H1 (cell line): ENCODE data around the gene GALNT2. TPM values are rescaled to one million over a fixed set of nuclear protein-coding genes. Genes with fewer than 3 reads are reported as not detected.

Experiments
- BCL11A ChIP-seq, 2 experiments: IDR thresholded peaks; one replicate each; pipeline ENCODE4 v1.6.1; 2011; ENCODE audit warnings: low read depth in 2 of 2, low read length in 2 of 2, mild to moderate bottlenecking in 2 of 2
- SIN3A ChIP-seq, 2 experiments: IDR thresholded peaks in 1 of 2; conservative IDR thresholded peaks in 1 of 2; 2 replicates each; pipeline ENCODE4 v1.6.1; 2011 to 2012; ENCODE audit warnings: low read length in 2 of 2, improper control_type of control experiment in 1 of 2, low read depth in 1 of 2, mild to moderate bottlenecking in 1 of 2
- SP4 ChIP-seq: IDR thresholded peaks from 2 replicates; pipeline ENCODE4 v1.6.1; 2012; ENCODE audit warnings: low read length, inconsistent platforms
- polyA plus RNA-seq, 7 experiments: library from polyadenylated mRNA; depleted of rRNA in 3 of 7; stranded (reverse) in 5 of 7; unstranded in 2 of 7; fragments of >200 nt in 5 of 7; fragments of 200-250 nt in 2 of 7; gene quantifications; 1 replicate in 5 of 7; 2 replicates in 1 of 7; 4 replicates in 1 of 7; pipeline versions ENCODE4 v1.2.1 to v1.2.3, GENCODE V29; 2011 to 2013; ENCODE audit warnings: missing spikeins in 2 of 7, mixed read lengths in 2 of 7
- total RNA-seq: library from RNA; stranded (reverse); fragmentation: NEBNext Ultra II Directional; extraction: Animal tissue kit (Norgen Biotek cat#: 25700); gene quantifications from 2 replicates; pipeline ENCODE4 v1.2.1, GENCODE V29; 2021

GALNT2 gene
- total and polyA plus RNA-seq, 2 of the 8 experiments (the other 6 are each of a cell fraction or from before 2014, with no cell fraction given): 34.5 to 75.3 TPM

GRCh38 chr1:230054092-230054749, 12.8 kb upstream of the GALNT2 start (continued):
- TF ChIP-seq BCL11A (IDR thresholded peaks at IDR 0.05; ENCODE audit: low read depth in 2 of 2, low read length in 2 of 2) (no peak), SIN3A (conservative IDR thresholded peaks at IDR 0.05 in 1 of 2, IDR thresholded peaks at IDR 0.05 in 1 of 2; ENCODE audit: low read depth in 1 of 2, low read length in 2 of 2) (no peak), SP4 (no peak)
- TF ChIP-seq, all 59 proteins: peak for 0
